ENCODE measurements around the gene CDH15.
A peak's percentile ranks its signal among the peaks of the same experiment; 100 is the strongest.
"Not testable (repeated sequence)": the region's sequence is repeated elsewhere in the genome, so short reads cannot be mapped to it uniquely, and the experiment has no call there.

The CDH15 gene

GRCh38 chr16:89224665-89225064 lies 53.1 kb downstream of the CDH15 start:
- no peak for DNase-seq (ENCODE audit: extremely low read depth in 1 of 2, low read depth in 1 of 2)

- no peak for DNase-seq (ENCODE audit: extremely low read depth in 1 of 2, low read depth in 1 of 2)
Measured at GRCh38 chr16:89230255-89230654, 58.7 kb downstream of the CDH15 start.

- DNase-seq (ENCODE audit: extremely low read depth in 1 of 2, low read depth in 1 of 2) = no peak
Measured at GRCh38 chr16:89232107-89232506, 60.6 kb downstream of the CDH15 start.

GRCh38 chr16:89233678-89234490 lies 62.3 kb downstream of the CDH15 start:
- no peak for DNase-seq (ENCODE audit: extremely low read depth in 1 of 2, low read depth in 1 of 2)

GRCh38 chr16:89237733-89238132 lies 66.2 kb downstream of the CDH15 start:
- no peak for DNase-seq (ENCODE audit: extremely low read depth in 1 of 2, low read depth in 1 of 2)

- DNase-seq (ENCODE audit: extremely low read depth in 1 of 2, low read depth in 1 of 2) = peak; percentile 55 to 61
Measured at GRCh38 chr16:89241187-89242007, 69.8 kb downstream of the CDH15 start.

GRCh38 chr16:89242795-89243200 lies 71.2 kb downstream of the CDH15 start:
- DNase-seq (ENCODE audit: extremely low read depth in 1 of 2, low read depth in 1 of 2) = no peak

- DNase-seq (ENCODE audit: extremely low read depth in 1 of 2, low read depth in 1 of 2) = no peak
Measured at GRCh38 chr16:89243664-89244063, 72.1 kb downstream of the CDH15 start.

GRCh38 chr16:89244264-89244663 lies 72.7 kb downstream of the CDH15 start:
- not testable (repeated sequence) for DNase-seq (ENCODE audit: extremely low read depth in 1 of 2, low read depth in 1 of 2)

GRCh38 chr16:89244754-89245153 lies 73.2 kb downstream of the CDH15 start:
- DNase-seq (ENCODE audit: extremely low read depth in 1 of 2, low read depth in 1 of 2) = no peak
